Lung (tissue), 12 donors: ENCODE results near the gene FAM227B. TPM values are rescaled to one million over a fixed set of nuclear protein-coding genes. Genes with fewer than 3 reads are reported as not detected.

Experiments used
- ATAC-seq: fragments of 200-7000 bp; cut with Tn5 transposase; one replicate; pipeline ENCODE4 v1.9.1; 2020; ENCODE audit warnings: moderate number of reproducible peaks; ENCODE audit not compliant: insufficient read depth, low FRiP score
- DNase-seq, 3 donors: peaks; one replicate each; pipeline ENCODE4 v3.0.0-alpha.2; 2013 to 2017
- H3K27ac ChIP-seq, 2 donors: one replicate each; pipeline ENCODE4 v1.5.1; 2013; ENCODE audit warnings: mild to moderate bottlenecking in 2 of 2, moderate library complexity in 2 of 2, control low read depth in 1 of 2, inconsistent platforms in 1 of 2, low read depth in 1 of 2, low read length in 1 of 2
- H3K27me3 ChIP-seq, 3 donors: one replicate each; pipeline ENCODE4 v1.5.1; 2013; ENCODE audit warnings: low read length in 2 of 3; ENCODE audit not compliant: control insufficient read depth in 3 of 3, insufficient read depth in 3 of 3
- H3K36me3 ChIP-seq, 4 donors: one replicate each; pipeline ENCODE4 v1.5.1; 2013; ENCODE audit warnings: low read length in 4 of 4, mild to moderate bottlenecking in 1 of 4, moderate library complexity in 1 of 4; ENCODE audit not compliant: control insufficient read depth in 4 of 4, insufficient read depth in 4 of 4
- H3K4me1 ChIP-seq, 5 donors: one replicate each; pipeline ENCODE4 v1.5.1; 2013; ENCODE audit warnings: low read length in 5 of 5, mild to moderate bottlenecking in 2 of 5, moderate library complexity in 1 of 5; ENCODE audit not compliant: control insufficient read depth in 5 of 5, insufficient read depth in 5 of 5
- H3K4me3 ChIP-seq: one replicate; pipeline ENCODE4 v1.5.1; 2013; ENCODE audit warnings: mild to moderate bottlenecking, control low read depth, moderate library complexity
- H3K9ac ChIP-seq, 2 donors: one replicate each; pipeline ENCODE4 v1.5.1; 2013; ENCODE audit warnings: low read length in 2 of 2, control low read depth in 1 of 2; ENCODE audit not compliant: insufficient read depth in 1 of 2
- H3K9me3 ChIP-seq, 4 donors: one replicate each; pipeline ENCODE4 v1.5.1; 2013; ENCODE audit warnings: low read length in 3 of 4, mild to moderate bottlenecking in 1 of 4, moderate library complexity in 1 of 4; ENCODE audit not compliant: control insufficient read depth in 4 of 4, insufficient read depth in 3 of 4
- CTCF ChIP-seq: IDR thresholded peaks from 2 replicates; pipeline ENCODE4 v1.5.1; 2012; ENCODE audit warnings: mild to moderate bottlenecking; ENCODE audit errors: control extremely low read depth, extremely low read depth
- WGBS, 2 donors: extraction: QIAGEN DNeasy Blood & Tissue Kit; methylation state at CpG; one replicate each; pipeline ENCODE4 v1.1.7; 2013; 5-methylcytosine and 5-hydroxymethylcytosine counted together
- polyA plus RNA-seq, 2 donors: library from polyadenylated mRNA; stranded (reverse); fragments of 200-250 nt; gene quantifications; one replicate each; pipeline ENCODE4 v1.2.1, GENCODE V29; 2013
- total RNA-seq, 2 donors: library from RNA; depleted of rRNA in 1 of 2; stranded (reverse); fragments of >200 nt in 1 of 2; gene quantifications; one replicate each; pipeline ENCODE4 v1.2.1, GENCODE V29; 2014 to 2021
- donor health status: control.
- donor health status: control.
- donor health status: Bipolar disorder and iron deficiency.
- donor health status: healthy.
- donor health status: DM: yes; HTN: yes; CAD: no.

Gene FAM227B
- total and polyA plus RNA-seq, 4 donors: 2.2 to 14.5 (median 4.7) TPM

- Histone ChIP-seq H3K4me1 (peaks cover 0 to 5% (median 0%) of the 10 kb centered on the region in 5 donors), H3K27me3 (no peaks in the 10 kb centered on the region), H3K9ac (no peak overlapping the region), H3K27ac (no peak overlapping the region), H3K36me3 (peaks cover 0 to 13% (median 8%) of the 10 kb centered on the region in 4 donors), H3K4me3 (no peak overlapping the region), H3K9me3 (peaks cover 0 to 4% (median 0%) of the 10 kb centered on the region in 4 donors)
- ATAC-seq (no peak), DNase-seq (peak in 2 of 3 donors; percentile 50 to 71)
- TF ChIP-seq CTCF: no peak
- WGBS, 2 donors: 90 to 95% methylated on average over 2 of the region's 2 CpGs
These were observed 10.3 kb downstream of the FAM227B start for GRCh38 chr15:49610157-49610918.

GRCh38 chr15:49606594-49606993 lies 14.0 kb downstream of the FAM227B start:
- no peak overlapping the region for H3K4me3 ChIP-seq
- no peak overlapping the region for H3K27ac ChIP-seq
- ATAC-seq (no peak), DNase-seq (no peak)
- TF ChIP-seq CTCF: no peak
- H3K9me3 ChIP-seq: peaks cover 0 to 9% (median 3%) of the 10 kb centered on the region in 4 donors
- no peak overlapping the region for H3K9ac ChIP-seq
- H3K36me3 ChIP-seq: peaks cover 2 to 8% (median 4%) of the 10 kb centered on the region in 4 donors
- peaks cover 0 to 5% (median 0%) of the 10 kb centered on the region in 5 donors for H3K4me1 ChIP-seq
- no peaks in the 10 kb centered on the region for H3K27me3 ChIP-seq

- Histone ChIP-seq H3K9ac (no peak overlapping the region), H3K27me3 (no peaks in the 10 kb centered on the region), H3K4me3 (no peak overlapping the region), H3K27ac (no peak overlapping the region), H3K4me1 (peaks cover 0 to 3% (median 0%) of the 10 kb centered on the region in 5 donors), H3K36me3 (peaks cover 2 to 8% (median 4%) of the 10 kb centered on the region in 4 donors), H3K9me3 (peaks cover 0 to 11% (median 3%) of the 10 kb centered on the region in 4 donors)
- 93 to 100% methylated on average over 2 of the region's 2 CpGs for WGBS, 2 donors
- no peak for TF ChIP-seq CTCF
- DNase-seq (no peak), ATAC-seq (no peak)
These were observed 15.0 kb downstream of the FAM227B start for GRCh38 chr15:49605588-49605987.
